GM18909 (cell line): Measurements from ENCODE around the gene CYP21A2.

Experiments used
- ATAC-seq: cut with Tn5 transposase; IDR thresholded peaks from one replicate; pipeline ENCODE4 v1.9.1; 2021; ENCODE audit warnings: mild to moderate bottlenecking; ENCODE audit not compliant: unreplicated experiment, poor library complexity

Gene CYP21A2

DNA sequence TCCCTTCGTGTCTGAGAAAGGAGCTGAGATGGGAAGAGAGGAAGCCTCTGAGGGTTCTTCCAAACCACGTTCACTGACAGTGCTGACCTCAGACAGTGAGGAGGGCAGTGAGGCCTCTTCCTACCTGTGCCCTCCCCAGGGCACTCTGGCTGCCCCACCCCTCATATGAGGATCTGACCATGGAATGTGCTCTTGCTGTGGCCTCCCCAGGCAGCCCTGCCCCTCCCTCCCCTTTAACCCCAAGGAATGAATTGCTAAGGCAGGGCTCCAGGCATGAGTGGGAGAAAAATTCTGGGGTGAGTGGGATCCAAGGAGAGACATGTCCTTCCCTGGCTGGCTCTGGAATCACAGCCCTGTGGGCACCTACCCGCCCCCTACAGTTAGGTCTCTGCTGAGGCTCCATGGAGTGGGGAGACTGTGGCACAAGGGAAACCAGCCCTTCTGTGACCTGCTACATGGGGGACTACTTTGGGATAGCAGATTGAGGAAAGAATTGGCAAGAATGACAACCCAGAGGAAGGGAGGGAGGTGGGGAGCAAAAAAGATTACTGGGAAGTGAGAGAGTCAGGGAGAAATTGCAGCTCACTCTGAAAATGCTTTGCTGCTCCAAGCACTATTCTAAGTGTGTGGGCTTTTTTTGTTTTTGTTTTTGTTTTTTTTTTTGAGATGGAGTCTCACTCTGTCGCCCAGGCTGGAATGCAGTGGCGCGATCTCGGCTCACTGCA is 41.5 kb downstream of the CYP21A2 start:
- ATAC-seq: no peak

DNA sequence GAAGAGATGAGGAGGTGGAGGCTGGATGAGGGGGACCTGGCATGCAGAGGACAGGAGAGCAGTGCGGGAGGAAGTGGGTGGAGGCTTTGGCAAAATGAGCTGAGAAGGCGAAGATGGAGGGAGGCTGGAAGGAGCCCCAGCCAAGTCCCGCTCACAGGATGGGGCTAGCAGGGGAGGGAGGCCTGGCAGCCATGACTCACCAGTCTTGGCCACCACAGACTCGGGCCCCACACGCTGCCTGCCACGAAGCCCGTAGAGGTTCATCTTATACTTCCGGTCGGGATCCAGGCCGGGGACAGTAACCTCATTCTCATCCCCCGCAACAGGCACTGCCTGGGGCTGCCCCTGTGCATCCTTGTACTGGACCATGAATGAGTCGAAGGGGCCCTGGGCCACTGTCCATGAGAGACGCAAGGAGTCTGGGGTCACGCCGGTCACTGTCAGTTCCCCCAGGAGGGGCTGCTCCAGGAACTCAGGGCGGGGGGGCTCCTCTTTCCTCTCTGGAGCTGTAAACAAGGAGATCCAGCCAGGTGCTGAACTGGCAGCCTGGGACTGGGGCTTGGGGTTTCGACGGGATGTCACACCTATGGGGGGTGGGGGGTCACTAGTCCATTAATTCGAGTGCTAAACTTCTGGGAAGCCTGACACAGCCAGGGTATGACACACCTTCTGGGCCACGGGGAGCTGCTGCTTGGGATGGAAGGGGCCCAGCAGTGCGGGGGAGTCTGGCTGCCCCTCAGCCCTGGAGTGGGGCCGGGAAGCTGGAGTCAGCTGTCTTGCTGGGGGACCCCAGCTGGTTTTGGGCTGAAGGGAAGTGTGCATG is 43.2 kb downstream of the CYP21A2 start:
- no peak for ATAC-seq

DNA sequence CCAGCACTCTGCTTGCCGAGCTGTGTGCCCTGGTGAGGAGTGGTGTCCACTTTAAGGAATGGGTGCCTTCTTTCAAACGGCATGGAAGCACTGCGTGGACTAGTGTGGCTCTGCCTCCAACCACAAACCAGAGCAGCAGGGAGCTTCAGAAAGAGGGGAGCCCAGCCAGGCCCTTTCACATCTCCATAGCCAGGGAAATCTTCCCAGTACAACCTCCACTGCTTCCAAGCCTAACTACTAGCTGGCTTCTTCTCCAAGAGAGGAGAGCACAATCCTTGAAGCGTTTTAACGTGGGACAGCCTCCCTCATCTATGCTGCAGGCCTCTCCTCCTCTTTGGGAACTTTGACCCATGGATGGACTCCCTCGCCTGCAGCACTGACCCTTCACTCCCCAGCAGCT is 44.3 kb downstream of the CYP21A2 start:
- no peak for ATAC-seq

DNA sequence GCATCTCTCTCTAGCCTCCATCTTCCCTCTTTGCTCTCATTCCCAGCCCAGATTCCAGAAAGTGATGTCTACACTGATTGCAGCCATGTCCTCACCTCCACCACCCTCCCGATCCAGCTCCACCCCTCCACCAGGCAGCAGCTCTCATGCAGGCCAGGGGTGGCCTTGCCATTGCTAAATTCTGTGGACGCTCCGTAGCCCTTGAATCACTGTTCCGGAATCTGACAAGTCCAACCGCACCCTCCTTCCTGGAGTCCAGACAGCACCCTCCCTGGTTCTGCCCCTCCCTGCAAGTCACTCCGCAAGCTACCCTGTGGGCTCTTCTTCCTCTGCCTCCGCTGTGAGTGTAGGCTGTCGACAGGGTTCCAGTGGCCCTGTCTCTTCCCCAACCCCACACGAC is 44.7 kb downstream of the CYP21A2 start:
- no peak for ATAC-seq

DNA sequence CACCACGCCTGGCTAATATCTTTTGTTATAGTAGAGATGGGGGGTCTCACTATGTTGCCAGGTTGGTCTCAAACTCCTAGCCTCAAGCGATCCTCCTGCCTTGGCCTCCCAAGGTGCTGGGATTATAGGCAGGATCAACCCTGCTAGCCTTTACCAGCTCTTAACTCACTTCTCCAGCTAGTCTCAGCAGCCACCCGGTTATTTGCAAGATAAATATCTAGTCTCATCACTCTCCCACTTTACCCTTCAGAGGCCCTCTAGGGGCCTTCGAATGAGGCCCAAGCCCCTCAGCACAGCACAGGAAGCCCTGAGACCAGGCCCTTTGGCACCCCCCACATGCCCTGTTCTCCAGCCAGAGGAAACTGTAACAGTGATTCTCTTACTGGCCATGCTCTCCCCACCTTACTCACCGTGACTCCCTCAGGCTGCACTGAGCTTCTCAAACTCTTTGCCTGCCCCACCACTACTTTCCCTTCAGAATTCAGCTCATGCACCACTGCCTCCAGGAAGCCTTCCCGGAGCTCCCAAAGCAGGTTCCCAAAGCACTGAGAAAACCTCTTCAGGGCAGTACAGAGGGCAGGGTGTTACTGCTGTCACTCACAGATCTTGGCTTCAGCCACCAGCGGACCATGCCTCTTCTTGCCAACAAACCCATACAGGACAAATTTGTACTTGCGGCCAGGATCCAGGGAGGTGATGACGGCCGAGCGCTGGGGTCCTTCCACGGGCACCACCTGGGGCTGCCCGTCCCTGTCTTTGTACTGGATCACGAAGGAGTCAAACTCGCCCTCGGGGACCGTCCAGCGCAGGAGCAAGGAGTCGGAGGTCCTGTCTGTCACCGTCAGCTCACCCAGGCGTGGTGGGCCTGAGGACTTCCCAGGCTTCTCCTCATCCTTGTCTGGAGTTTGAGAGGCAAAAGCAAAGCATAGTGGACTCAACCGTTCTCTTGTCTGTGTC is 45.9 kb downstream of the CYP21A2 start:
- ATAC-seq: no peak

DNA sequence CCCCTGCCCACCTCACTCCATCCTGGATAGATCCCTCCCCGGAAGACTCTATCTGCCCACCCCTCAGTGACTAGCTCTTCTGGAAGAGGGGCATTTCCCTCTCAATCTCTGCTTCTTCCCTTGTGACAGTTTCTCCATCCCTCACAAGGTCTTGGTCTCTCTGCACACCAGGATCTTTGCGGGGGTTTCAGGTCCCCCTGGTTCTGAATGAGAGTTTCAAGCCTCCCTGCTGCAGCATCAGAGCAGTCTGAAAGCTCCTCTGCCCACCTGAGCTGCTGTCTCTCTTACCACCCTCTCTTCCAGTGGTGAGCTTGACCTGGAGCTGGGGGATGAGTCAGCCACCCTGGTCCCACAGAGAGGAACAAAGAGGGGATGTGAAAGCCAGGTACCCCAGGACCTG is 46.6 kb downstream of the CYP21A2 start:
- ATAC-seq: no peak

DNA sequence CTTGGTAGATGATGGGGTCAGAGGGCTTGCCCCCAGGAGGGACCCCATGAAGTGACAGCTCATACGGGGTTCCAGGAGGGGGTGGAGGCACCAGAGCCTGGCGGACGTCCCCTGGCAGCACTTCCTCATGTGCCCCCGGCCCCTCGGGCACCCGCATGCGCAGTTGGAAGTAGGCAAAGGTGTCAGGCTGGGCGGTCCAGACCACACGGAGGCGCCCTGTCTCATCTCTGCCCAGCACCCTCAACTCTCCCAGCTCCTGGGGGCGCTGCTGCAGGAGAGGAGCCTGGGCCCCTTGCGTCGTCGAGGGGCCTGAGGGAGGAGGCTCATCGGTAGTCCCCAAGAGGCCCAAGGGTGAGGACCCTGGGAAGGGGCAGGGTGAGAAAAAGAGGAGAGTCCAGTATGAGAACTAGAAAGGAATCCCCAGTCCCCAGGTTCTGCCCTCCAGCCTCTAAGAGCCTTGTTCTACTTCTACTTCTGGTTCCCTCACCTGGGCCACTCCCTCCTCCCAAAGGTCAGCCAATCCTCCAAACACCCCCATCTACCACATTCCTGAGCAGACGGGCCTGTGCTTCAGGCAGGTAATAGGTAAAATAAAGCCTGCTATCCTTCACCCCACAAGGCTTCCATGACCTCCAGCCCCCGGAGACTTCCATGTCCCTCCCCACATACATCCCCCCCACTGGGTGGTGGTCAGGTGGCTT is 47.7 kb downstream of the CYP21A2 start:
- no peak for ATAC-seq

DNA sequence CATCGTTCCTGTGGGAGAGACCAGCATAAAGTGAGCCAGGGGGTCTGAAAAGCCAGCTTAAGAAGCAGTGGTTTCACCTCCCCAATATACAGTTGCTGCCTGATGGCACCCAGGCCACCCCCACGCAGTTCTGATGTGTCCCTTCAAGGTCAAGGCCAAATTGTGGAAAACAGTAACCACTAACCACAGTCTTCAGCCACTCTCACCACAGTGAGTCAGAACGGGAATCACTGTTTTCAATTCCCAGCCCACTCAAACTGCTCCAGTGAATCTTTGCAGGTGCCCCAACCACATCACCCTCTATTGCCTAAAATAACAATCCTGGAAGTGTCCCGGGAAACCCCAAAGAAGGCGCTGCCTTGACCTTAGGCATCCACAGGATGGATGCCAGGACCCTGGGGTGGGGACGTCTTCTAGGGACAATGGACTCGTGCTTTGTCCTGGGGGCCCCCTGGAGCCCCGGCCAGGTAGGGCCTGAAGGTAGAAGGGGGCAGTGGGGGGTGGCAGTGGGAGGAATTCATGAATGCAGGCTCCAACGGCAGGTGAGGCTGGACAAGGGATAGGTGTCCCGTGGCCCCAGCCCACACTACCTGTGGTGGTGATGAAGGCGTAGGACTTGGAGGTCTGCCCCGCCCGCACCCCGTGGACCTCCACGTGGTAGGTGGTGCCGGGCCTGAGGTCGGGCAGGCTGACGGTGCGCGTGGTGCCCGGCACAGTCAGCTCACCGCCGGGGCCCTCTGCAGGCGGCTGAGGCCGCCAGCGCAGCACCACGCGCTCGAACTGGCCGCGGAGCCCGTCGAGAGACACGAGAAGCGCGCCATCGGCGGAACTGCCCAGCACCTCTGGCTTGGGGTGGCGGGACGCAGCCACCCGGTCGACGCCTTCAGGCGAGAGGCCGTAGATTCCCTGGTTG is 48.7 kb downstream of the CYP21A2 start:
- ATAC-seq: no peak

DNA sequence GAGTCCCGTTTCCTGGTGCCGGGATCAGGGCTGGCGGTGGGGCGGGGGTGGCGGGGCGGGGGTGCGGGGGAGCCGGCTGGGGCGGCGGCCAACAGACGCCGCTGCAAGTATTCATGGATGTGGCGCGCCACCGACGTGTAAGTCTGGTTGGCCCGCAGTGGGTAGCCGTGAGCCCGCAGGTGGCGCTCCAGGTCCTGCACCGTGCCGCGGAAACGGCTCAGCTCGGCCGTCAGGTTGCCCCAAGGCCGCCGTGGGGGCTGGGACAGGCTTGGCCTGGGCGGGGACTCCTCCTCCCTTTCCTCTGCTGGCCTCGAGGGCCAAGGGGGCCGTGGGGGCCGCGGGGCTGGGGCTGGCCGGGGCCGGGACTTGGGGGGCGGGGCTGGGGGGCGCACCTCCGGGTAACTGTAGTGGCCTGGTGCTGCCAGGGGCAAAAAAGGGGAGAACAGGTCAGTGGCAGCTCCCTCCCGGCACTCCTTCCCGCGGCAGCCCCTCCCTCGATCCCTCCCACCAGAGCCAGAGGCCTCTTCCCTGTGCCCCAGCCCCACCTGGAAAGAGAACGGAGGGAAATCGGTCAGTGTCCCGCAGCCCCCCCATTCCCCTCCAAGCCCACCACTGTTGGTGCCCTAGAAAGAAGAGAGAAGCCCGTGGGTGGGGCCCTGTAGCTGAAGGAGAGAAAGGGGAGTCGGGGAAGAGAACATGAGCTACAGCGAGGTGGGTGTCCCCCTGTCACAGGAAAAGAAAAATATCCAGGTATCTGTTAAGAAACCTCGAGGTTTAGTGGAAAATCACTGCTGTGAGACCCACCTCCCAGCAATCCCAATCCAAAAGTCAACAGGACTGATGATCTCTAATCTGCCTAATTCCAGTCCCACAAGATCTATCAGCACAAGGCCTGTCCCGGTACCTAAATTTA is 49.6 kb downstream of the CYP21A2 start:
- ATAC-seq: no peak

DNA sequence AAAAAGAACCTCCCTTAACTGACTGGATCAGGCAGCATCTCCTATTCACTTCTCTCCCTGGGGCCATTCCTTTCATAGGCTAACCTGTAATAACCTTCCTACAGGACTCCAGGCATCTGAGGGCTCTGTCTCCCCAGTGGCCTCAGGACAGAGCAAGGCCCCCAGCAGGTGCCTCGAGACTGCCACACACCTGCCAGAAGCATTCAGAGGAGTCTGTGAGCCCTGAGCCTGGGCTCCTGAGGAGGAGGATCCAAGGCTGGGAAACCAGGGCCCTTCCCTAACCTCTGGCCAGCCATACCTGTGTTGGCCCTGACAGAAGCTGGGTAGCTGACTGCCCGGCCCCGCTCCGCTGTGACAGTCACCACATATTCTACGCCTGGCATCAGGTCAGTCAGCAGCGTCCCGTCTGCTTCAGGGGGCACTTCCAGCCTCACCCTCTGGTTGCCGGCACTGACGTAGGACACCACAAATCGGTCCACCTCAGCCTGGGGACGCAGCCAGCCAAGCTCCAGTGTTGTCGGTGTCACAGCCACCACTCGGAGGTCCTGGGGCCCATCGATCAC is 50.4 kb downstream of the CYP21A2 start:
- no peak for ATAC-seq

DNA sequence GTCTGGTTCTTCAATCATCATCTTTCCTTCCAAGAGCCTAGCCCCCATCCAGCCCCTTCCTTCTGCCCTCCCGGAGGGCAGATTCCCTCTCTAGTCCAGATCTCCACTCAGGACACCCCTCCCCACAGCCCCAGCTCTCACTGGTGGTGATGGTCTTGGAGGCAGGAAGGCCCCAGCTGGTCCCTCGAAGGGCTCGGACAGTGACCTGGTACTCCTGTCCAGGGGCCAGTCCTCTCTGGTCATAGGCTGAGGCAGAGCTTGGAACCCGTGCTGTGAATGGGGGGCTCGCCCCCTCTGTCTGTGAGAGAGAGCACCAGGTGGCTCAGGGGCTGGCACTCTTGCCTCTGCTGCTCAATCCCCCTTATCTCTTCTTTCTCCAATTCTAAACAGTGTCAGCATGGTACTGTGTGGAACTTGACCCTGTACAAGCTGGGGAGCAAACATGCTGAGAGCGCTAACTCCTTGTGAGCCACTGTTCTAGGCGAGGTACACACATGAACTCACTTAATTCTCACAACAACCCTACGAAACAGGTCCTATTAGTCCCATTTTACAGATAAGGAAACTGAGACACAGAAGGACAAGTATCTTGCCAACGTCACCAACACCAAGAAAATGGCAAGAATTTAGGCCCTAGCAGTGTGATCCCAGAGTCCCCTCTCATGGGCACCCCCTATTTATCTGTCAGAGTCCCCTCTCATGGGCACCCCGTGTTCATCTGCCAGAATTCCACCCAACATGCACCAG is 51.0 kb downstream of the CYP21A2 start:
- ATAC-seq: no peak
